AG10803 (cell line): Measurements from ENCODE around the gene EGFR.

Experiments used
- DNase-seq: peaks from one replicate; pipeline ENCODE4 v3.0.0; 2010; ENCODE audit warnings: low read depth
- H3K4me3 ChIP-seq: 2 replicates; pipeline ENCODE4 v1.5.1; 2011; ENCODE audit warnings: mild to moderate bottlenecking, low read length, control low read depth
- CTCF ChIP-seq: conservative IDR thresholded peaks from 2 replicates; pipeline ENCODE4 v1.5.1; 2011; ENCODE audit warnings: mild to moderate bottlenecking, low read length, control low read depth, inconsistent platforms

EGFR gene

GRCh38 chr7:55018361-55019190, at the start of gene EGFR:
Gene EGFR, plus strand, starts transcription at chr7:55019017. Its CDS starts 261 bp downstream, at chr7:55019278.
- DNase-seq, result peak; percentile 82
- no peak for TF ChIP-seq CTCF
- peak within 1 kb of the TSS; percentile 74 for H3K4me3 ChIP-seq

GRCh38 chr7:54969208-54969967, 49.4 kb upstream of the EGFR start:
- no peak for DNase-seq
- no peak for TF ChIP-seq CTCF
- H3K4me3 ChIP-seq, result no peak overlapping the region

GRCh38 chr7:54972733-54973294, 46.0 kb upstream of the EGFR start:
- no peak for TF ChIP-seq CTCF
- H3K4me3 ChIP-seq, result no peak overlapping the region
- DNase-seq, result no peak

GRCh38 chr7:54978364-54979116, 40.3 kb upstream of the EGFR start:
- DNase-seq, result no peak
- TF ChIP-seq CTCF, result no peak
- no peak overlapping the region for H3K4me3 ChIP-seq

- TF ChIP-seq CTCF, result no peak
- no peak overlapping the region for H3K4me3 ChIP-seq
- DNase-seq, result no peak
Observed at GRCh38 chr7:54980521-54980920, 38.3 kb upstream of the EGFR start.

- no peak for TF ChIP-seq CTCF
- no peak overlapping the region for H3K4me3 ChIP-seq
- no peak for DNase-seq
Observed at GRCh38 chr7:54981913-54982312, 36.9 kb upstream of the EGFR start.
